ENCODE results near the gene SLC30A5. TPM values are rescaled to one million over a fixed set of nuclear protein-coding genes. Genes with fewer than 3 reads are reported as not detected.
"Not testable (repeated sequence)": the region's sequence is repeated elsewhere in the genome, so short reads cannot be mapped to it uniquely, and the experiment has no call there.

SLC30A5 gene
- total RNA-seq, 4 donors from 2014 or later: 62.8 to 76.7 (median 71.2) TPM

- no peak for DNase-seq
- WGBS, 2 donors: 92 to 97% methylated on average over 3 of the region's 3 CpGs
- TF ChIP-seq CTCF (IDR thresholded peaks at IDR 0.05): no peak
- no peak for TF ChIP-seq POLR2A (IDR thresholded peaks at IDR 0.05)
- no peaks in the 10 kb centered on the region for H3K4me1 ChIP-seq
- intact Hi-C loops (cut with DNase I): no loop called here
- H3K27me3 ChIP-seq: no peaks in the 10 kb centered on the region
- no peak overlapping the region for H3K27ac ChIP-seq
- no peaks in the 10 kb centered on the region for H3K9me3 ChIP-seq
- H3K36me3 ChIP-seq: no peaks in the 10 kb centered on the region
- no peak overlapping the region for H3K4me3 ChIP-seq (replicated peaks in 1 of 3)
Measured at GRCh38 chr5:69136293-69136692, 42.5 kb downstream of the SLC30A5 start.

GRCh38 chr5:69137208-69137607 lies 43.4 kb downstream of the SLC30A5 start:
- 89 to 92% methylated on average over 1 of the region's 1 CpG for WGBS, 2 donors

GRCh38 chr5:69137807-69138206 lies 44.0 kb downstream of the SLC30A5 start:
- Histone ChIP-seq H3K9me3 (no peaks in the 10 kb centered on the region), H3K27me3 (no peaks in the 10 kb centered on the region), H3K27ac (no peak overlapping the region), H3K36me3 (no peaks in the 10 kb centered on the region), H3K4me3 (replicated peaks in 1 of 3) (no peak overlapping the region), H3K4me1 (no peaks in the 10 kb centered on the region)
- intact Hi-C loops (cut with DNase I): no loop called here
- WGBS, 2 donors: 97 to 99% methylated on average over 5 of the region's 5 CpGs
- TF ChIP-seq POLR2A (IDR thresholded peaks at IDR 0.05) (no peak), CTCF (IDR thresholded peaks at IDR 0.05) (no peak)
- no peak for DNase-seq

More at GRCh38 chr5:69137208-69137607, 43.4 kb downstream of the SLC30A5 start:
- H3K9me3 ChIP-seq; H3K4me1 ChIP-seq; intact Hi-C loops (cut with DNase I); H3K27me3 ChIP-seq; H3K27ac ChIP-seq; H3K36me3 ChIP-seq; DNase-seq; H3K4me3 ChIP-seq (replicated peaks in 1 of 3): not testable (repeated sequence)

GRCh38 chr5:69138766-69139165 lies 45.0 kb downstream of the SLC30A5 start:
- no peak overlapping the region for H3K4me3 ChIP-seq (replicated peaks in 1 of 3)
- H3K36me3 ChIP-seq: no peaks in the 10 kb centered on the region
- TF ChIP-seq POLR2A (IDR thresholded peaks at IDR 0.05) (no peak), CTCF (IDR thresholded peaks at IDR 0.05) (no peak)
- DNase-seq: no peak
- no peaks in the 10 kb centered on the region for H3K27me3 ChIP-seq
- no peaks in the 10 kb centered on the region for H3K9me3 ChIP-seq
- no peak overlapping the region for H3K27ac ChIP-seq
- intact Hi-C loops (cut with DNase I): no loop called here
- 89 to 97% methylated on average over 1 of the region's 1 CpG for WGBS, 2 donors
- H3K4me1 ChIP-seq: no peaks in the 10 kb centered on the region

GRCh38 chr5:69140239-69140638 lies 46.4 kb downstream of the SLC30A5 start:
- H3K27me3 ChIP-seq; intact Hi-C loops (cut with DNase I); H3K27ac ChIP-seq; H3K9me3 ChIP-seq; H3K4me1 ChIP-seq; H3K36me3 ChIP-seq; DNase-seq; H3K4me3 ChIP-seq (replicated peaks in 1 of 3): not testable (repeated sequence)
- 93% methylated on average over 4 of the region's 4 CpGs for WGBS, 2 donors

- H3K9me3 ChIP-seq: no peaks in the 10 kb centered on the region
- H3K36me3 ChIP-seq: no peaks in the 10 kb centered on the region
- WGBS, 2 donors: 79 to 97% methylated on average over 1 of the region's 1 CpG
- H3K4me1 ChIP-seq: no peaks in the 10 kb centered on the region
- no peak for DNase-seq
- no peaks in the 10 kb centered on the region for H3K27me3 ChIP-seq
- no peak overlapping the region for H3K4me3 ChIP-seq (replicated peaks in 1 of 3)
- H3K27ac ChIP-seq: no peak overlapping the region
- intact Hi-C loops (cut with DNase I): no loop called here
- no peak for TF ChIP-seq CTCF (IDR thresholded peaks at IDR 0.05)
- no peak for TF ChIP-seq POLR2A (IDR thresholded peaks at IDR 0.05)
Measured at GRCh38 chr5:69140827-69141226, 47.0 kb downstream of the SLC30A5 start.

- H3K27me3 ChIP-seq; DNase-seq; H3K4me1 ChIP-seq; H3K27ac ChIP-seq; H3K4me3 ChIP-seq (replicated peaks in 1 of 3); H3K9me3 ChIP-seq; intact Hi-C loops (cut with DNase I); H3K36me3 ChIP-seq: not testable (repeated sequence)
- 88 to 90% methylated on average over 7 of the region's 7 CpGs for WGBS, 2 donors
Measured at GRCh38 chr5:69148576-69148975, 54.8 kb downstream of the SLC30A5 start.

All from thyroid gland (tissue), 4 donors.